ENCODE measurements around the gene ZNF362.

Gene ZNF362

DNA sequence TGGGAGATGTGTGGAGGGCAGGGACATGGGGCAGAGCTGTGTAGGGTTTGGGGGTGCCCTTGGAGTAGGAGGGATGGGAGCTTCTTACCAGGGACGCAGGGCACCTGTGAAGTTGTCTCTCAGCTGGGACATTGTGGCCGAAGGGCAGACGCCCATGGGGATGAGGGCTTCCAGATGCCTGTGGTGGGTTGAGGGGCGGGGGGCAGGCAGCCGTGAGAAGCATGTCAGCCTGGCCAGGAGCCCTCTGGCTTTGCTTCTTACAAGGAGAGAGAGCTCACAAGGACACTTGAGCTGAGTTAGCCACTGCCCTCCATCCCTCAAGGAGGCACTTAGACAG is 56.1 kb downstream of the ZNF362 start:
- Histone ChIP-seq H3K36me3 (ENCODE audit: control insufficient read depth, insufficient read depth, low read length) (no peaks in the 10 kb centered on the region), H3K27ac (ENCODE audit: insufficient read depth, low read length, poor library complexity, severe bottlenecking) (no peak overlapping the region), H3K27me3 (replicated peaks; ENCODE audit: control insufficient read depth, insufficient read depth, low read length, poor library complexity, severe bottlenecking) (peaks cover 5% of the 10 kb centered on the region), H3K4me3 (ENCODE audit: insufficient read depth, low read depth, low read length, poor library complexity, severe bottlenecking) (no peak overlapping the region), H3K4me1 (ENCODE audit: control insufficient read depth, insufficient read depth, low read length, poor library complexity, severe bottlenecking) (no peaks in the 10 kb centered on the region), H3K9me3 (ENCODE audit: control insufficient read depth, low read length) (no peaks in the 10 kb centered on the region)
- DNase-seq = no peak

GRCh38 chr1:33314416-33314815 is 58.1 kb downstream of the ZNF362 start:
- Histone ChIP-seq H3K27ac (ENCODE audit: insufficient read depth, low read length, poor library complexity, severe bottlenecking) (no peak overlapping the region), H3K4me1 (ENCODE audit: control insufficient read depth, insufficient read depth, low read length, poor library complexity, severe bottlenecking) (no peaks in the 10 kb centered on the region), H3K4me3 (ENCODE audit: insufficient read depth, low read depth, low read length, poor library complexity, severe bottlenecking) (no peak overlapping the region), H3K27me3 (replicated peaks; ENCODE audit: control insufficient read depth, insufficient read depth, low read length, poor library complexity, severe bottlenecking) (no peaks in the 10 kb centered on the region), H3K9me3 (ENCODE audit: control insufficient read depth, low read length) (no peaks in the 10 kb centered on the region), H3K36me3 (ENCODE audit: control insufficient read depth, insufficient read depth, low read length) (no peaks in the 10 kb centered on the region)
- DNase-seq = no peak

DNA sequence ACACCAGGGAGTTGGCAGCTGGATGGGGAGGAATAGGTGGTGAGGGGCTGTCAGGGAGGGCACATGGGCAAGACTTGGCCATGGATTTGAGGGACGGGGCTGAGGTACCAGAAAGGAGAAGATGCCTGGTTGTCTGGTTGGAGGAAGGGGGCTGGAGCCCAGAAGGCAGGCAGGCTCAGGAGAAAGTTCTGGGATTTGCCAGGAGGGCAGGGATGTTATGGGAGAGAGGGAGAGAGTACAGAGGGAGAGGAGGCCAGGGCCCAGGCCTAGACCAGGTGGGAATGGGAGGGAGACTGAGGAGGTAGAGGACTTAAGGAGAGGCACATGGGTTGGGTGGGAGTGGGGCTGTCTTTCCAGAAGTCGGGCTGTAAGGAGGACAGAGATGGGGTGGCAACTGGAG is 60.3 kb downstream of the ZNF362 start:
- H3K27ac ChIP-seq (ENCODE audit: insufficient read depth, low read length, poor library complexity, severe bottlenecking) = no peak overlapping the region
- H3K4me1 ChIP-seq (ENCODE audit: control insufficient read depth, insufficient read depth, low read length, poor library complexity, severe bottlenecking) = no peaks in the 10 kb centered on the region
- DNase-seq = no peak
- H3K36me3 ChIP-seq (ENCODE audit: control insufficient read depth, insufficient read depth, low read length) = no peaks in the 10 kb centered on the region
- no peaks in the 10 kb centered on the region for H3K9me3 ChIP-seq (ENCODE audit: control insufficient read depth, low read length)
- H3K27me3 ChIP-seq (replicated peaks; ENCODE audit: control insufficient read depth, insufficient read depth, low read length, poor library complexity, severe bottlenecking) = no peaks in the 10 kb centered on the region
- no peak overlapping the region for H3K4me3 ChIP-seq (ENCODE audit: insufficient read depth, low read depth, low read length, poor library complexity, severe bottlenecking)

GRCh38 chr1:33317354-33317753 is 61.1 kb downstream of the ZNF362 start:
- Histone ChIP-seq H3K27me3 (replicated peaks; ENCODE audit: control insufficient read depth, insufficient read depth, low read length, poor library complexity, severe bottlenecking) (no peaks in the 10 kb centered on the region), H3K9me3 (ENCODE audit: control insufficient read depth, low read length) (no peaks in the 10 kb centered on the region), H3K4me3 (ENCODE audit: insufficient read depth, low read depth, low read length, poor library complexity, severe bottlenecking) (no peak overlapping the region), H3K36me3 (ENCODE audit: control insufficient read depth, insufficient read depth, low read length) (no peaks in the 10 kb centered on the region), H3K27ac (ENCODE audit: insufficient read depth, low read length, poor library complexity, severe bottlenecking) (no peak overlapping the region), H3K4me1 (ENCODE audit: control insufficient read depth, insufficient read depth, low read length, poor library complexity, severe bottlenecking) (no peaks in the 10 kb centered on the region)
- no peak for DNase-seq

DNA sequence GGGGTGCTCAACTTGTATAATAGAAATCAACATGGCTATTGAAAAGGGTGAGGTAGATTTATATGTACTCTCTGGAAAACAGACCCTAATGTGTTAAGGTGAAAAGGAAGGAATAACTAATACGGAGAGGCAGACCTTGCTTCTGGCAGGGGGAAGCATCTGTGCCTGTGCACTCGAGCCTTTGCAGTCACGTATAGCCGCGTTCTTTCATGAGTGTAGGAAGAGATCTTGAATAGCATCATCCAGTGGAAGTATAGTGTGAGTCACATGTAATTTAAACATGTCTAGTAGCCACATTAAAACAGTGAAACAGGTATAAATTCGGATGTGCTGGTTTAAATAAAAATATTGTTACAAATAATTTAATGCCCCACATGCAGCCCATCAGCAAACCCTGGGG is 61.7 kb downstream of the ZNF362 start:
- Histone ChIP-seq H3K9me3 (ENCODE audit: control insufficient read depth, low read length) (no peaks in the 10 kb centered on the region), H3K36me3 (ENCODE audit: control insufficient read depth, insufficient read depth, low read length) (peaks cover under 1% of the 10 kb centered on the region), H3K4me3 (ENCODE audit: insufficient read depth, low read depth, low read length, poor library complexity, severe bottlenecking) (no peak overlapping the region), H3K27ac (ENCODE audit: insufficient read depth, low read length, poor library complexity, severe bottlenecking) (no peak overlapping the region), H3K4me1 (ENCODE audit: control insufficient read depth, insufficient read depth, low read length, poor library complexity, severe bottlenecking) (no peaks in the 10 kb centered on the region), H3K27me3 (replicated peaks; ENCODE audit: control insufficient read depth, insufficient read depth, low read length, poor library complexity, severe bottlenecking) (no peaks in the 10 kb centered on the region)
- DNase-seq = no peak

GRCh38 chr1:33319186-33319948 is 63.1 kb downstream of the ZNF362 start:
- no peak for DNase-seq
- peaks cover 15% of the 10 kb centered on the region for H3K36me3 ChIP-seq (ENCODE audit: control insufficient read depth, insufficient read depth, low read length)
- no peaks in the 10 kb centered on the region for H3K4me1 ChIP-seq (ENCODE audit: control insufficient read depth, insufficient read depth, low read length, poor library complexity, severe bottlenecking)
- no peaks in the 10 kb centered on the region for H3K27me3 ChIP-seq (replicated peaks; ENCODE audit: control insufficient read depth, insufficient read depth, low read length, poor library complexity, severe bottlenecking)
- H3K4me3 ChIP-seq (ENCODE audit: insufficient read depth, low read depth, low read length, poor library complexity, severe bottlenecking) = no peak overlapping the region
- H3K9me3 ChIP-seq (ENCODE audit: control insufficient read depth, low read length) = no peaks in the 10 kb centered on the region
- H3K27ac ChIP-seq (ENCODE audit: insufficient read depth, low read length, poor library complexity, severe bottlenecking) = no peak overlapping the region

GRCh38 chr1:33319949-33320618 is 63.8 kb downstream of the ZNF362 start:
- H3K27ac ChIP-seq (ENCODE audit: insufficient read depth, low read length, poor library complexity, severe bottlenecking) = no peak overlapping the region
- no peaks in the 10 kb centered on the region for H3K9me3 ChIP-seq (ENCODE audit: control insufficient read depth, low read length)
- no peaks in the 10 kb centered on the region for H3K27me3 ChIP-seq (replicated peaks; ENCODE audit: control insufficient read depth, insufficient read depth, low read length, poor library complexity, severe bottlenecking)
- no peak overlapping the region for H3K4me3 ChIP-seq (ENCODE audit: insufficient read depth, low read depth, low read length, poor library complexity, severe bottlenecking)
- peaks cover 21% of the 10 kb centered on the region for H3K36me3 ChIP-seq (ENCODE audit: control insufficient read depth, insufficient read depth, low read length)
- no peak for DNase-seq
- H3K4me1 ChIP-seq (ENCODE audit: control insufficient read depth, insufficient read depth, low read length, poor library complexity, severe bottlenecking) = no peaks in the 10 kb centered on the region

GRCh38 chr1:33320619-33321165 is 64.4 kb downstream of the ZNF362 start, which contains the start of gene A3GALT2:
A3GALT2 (minus strand) TSS chr1:33321098; CDS start chr1:33321098, 0 bp downstream.
- H3K27ac ChIP-seq (ENCODE audit: insufficient read depth, low read length, poor library complexity, severe bottlenecking) = no peak within 1 kb of the TSS
- no peaks in the 10 kb centered on the region for H3K4me1 ChIP-seq (ENCODE audit: control insufficient read depth, insufficient read depth, low read length, poor library complexity, severe bottlenecking)
- no peak within 1 kb of the TSS for H3K4me3 ChIP-seq (ENCODE audit: insufficient read depth, low read depth, low read length, poor library complexity, severe bottlenecking)
- H3K27me3 ChIP-seq (replicated peaks; ENCODE audit: control insufficient read depth, insufficient read depth, low read length, poor library complexity, severe bottlenecking) = no peaks in the 10 kb centered on the region
- no peak for DNase-seq
- H3K9me3 ChIP-seq (ENCODE audit: control insufficient read depth, low read length) = no peaks in the 10 kb centered on the region
- H3K36me3 ChIP-seq (ENCODE audit: control insufficient read depth, insufficient read depth, low read length) = peaks cover 27% of the 10 kb centered on the region

DNA sequence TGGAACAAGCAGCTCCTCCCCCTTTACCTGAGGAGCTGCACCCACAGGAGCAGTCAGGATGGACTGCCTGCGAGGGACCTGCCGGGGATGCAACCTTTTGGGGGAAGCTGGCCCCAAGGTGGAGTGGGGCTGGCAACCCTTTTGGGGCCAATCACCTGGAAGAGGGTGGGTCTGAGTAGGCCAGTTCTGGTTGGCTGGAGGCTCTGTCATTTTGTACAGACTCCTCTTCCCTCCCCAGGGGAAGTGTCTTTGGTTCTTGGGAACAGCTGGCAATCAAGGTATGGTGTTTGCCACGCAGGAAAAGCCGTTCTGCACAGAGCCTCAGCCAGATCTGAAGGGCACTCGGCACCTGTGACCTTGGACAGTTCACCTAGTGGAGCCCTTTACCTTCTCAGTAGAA is 64.9 kb downstream of the ZNF362 start:
- Histone ChIP-seq H3K36me3 (ENCODE audit: control insufficient read depth, insufficient read depth, low read length) (peaks cover 31% of the 10 kb centered on the region), H3K9me3 (ENCODE audit: control insufficient read depth, low read length) (no peaks in the 10 kb centered on the region), H3K27me3 (replicated peaks; ENCODE audit: control insufficient read depth, insufficient read depth, low read length, poor library complexity, severe bottlenecking) (no peaks in the 10 kb centered on the region), H3K27ac (ENCODE audit: insufficient read depth, low read length, poor library complexity, severe bottlenecking) (no peak overlapping the region), H3K4me3 (ENCODE audit: insufficient read depth, low read depth, low read length, poor library complexity, severe bottlenecking) (no peak overlapping the region), H3K4me1 (ENCODE audit: control insufficient read depth, insufficient read depth, low read length, poor library complexity, severe bottlenecking) (no peaks in the 10 kb centered on the region)
- DNase-seq = no peak

GRCh38 chr1:33322109-33322508 is 65.8 kb downstream of the ZNF362 start:
- no peaks in the 10 kb centered on the region for H3K9me3 ChIP-seq (ENCODE audit: control insufficient read depth, low read length)
- H3K27me3 ChIP-seq (replicated peaks; ENCODE audit: control insufficient read depth, insufficient read depth, low read length, poor library complexity, severe bottlenecking) = no peaks in the 10 kb centered on the region
- no peak overlapping the region for H3K27ac ChIP-seq (ENCODE audit: insufficient read depth, low read length, poor library complexity, severe bottlenecking)
- no peak for DNase-seq
- H3K4me1 ChIP-seq (ENCODE audit: control insufficient read depth, insufficient read depth, low read length, poor library complexity, severe bottlenecking) = no peaks in the 10 kb centered on the region
- H3K4me3 ChIP-seq (ENCODE audit: insufficient read depth, low read depth, low read length, poor library complexity, severe bottlenecking) = no peak overlapping the region
- peaks cover 40% of the 10 kb centered on the region for H3K36me3 ChIP-seq (ENCODE audit: control insufficient read depth, insufficient read depth, low read length)
